Measurements from ENCODE around the gene SETSIP. TPM values are rescaled to one million over a fixed set of nuclear protein-coding genes. Genes with fewer than 3 reads are reported as not detected.

SETSIP gene, protein sequence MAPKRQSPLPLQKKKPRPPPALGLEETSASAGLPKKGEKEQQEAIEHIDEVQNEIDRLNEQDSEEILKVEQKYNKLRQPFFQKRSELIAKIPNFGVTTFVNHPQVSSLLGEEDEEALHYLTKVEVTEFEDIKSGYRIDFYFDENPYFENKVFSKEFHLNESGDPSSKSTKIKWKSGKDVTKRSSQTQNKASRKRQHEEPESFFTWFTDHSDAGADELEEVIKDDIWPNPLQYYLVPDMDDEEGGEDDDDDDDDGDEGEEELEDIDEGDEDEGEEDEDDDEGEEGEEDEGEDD
- total RNA-seq, result 0.26 TPM in 1 of 2 replicates, not detected in the other

DNA sequence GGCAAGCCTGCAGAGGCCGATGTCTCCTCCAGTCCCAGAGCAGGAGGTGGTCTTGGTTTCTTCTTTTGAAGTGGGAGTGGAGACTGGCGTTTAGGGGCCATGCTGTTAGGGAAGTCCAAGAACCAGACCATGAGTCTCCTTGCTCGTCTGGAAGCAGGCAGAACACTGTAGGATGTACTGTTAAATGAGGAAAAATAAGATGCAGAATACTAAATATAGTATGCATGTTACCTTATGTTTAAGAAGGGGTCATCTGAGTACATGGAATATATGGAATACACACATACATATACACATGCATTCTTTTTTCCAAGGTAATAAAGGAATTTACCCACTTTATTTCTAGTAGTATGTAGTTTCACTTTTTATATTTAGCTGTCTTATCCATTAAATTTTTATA lies at the start of gene SETSIP:
SETSIP (minus strand) TSS at position 101 of the 400 bp plus-strand sequence; CDS start at position 101, 0 bp downstream.

DNA sequence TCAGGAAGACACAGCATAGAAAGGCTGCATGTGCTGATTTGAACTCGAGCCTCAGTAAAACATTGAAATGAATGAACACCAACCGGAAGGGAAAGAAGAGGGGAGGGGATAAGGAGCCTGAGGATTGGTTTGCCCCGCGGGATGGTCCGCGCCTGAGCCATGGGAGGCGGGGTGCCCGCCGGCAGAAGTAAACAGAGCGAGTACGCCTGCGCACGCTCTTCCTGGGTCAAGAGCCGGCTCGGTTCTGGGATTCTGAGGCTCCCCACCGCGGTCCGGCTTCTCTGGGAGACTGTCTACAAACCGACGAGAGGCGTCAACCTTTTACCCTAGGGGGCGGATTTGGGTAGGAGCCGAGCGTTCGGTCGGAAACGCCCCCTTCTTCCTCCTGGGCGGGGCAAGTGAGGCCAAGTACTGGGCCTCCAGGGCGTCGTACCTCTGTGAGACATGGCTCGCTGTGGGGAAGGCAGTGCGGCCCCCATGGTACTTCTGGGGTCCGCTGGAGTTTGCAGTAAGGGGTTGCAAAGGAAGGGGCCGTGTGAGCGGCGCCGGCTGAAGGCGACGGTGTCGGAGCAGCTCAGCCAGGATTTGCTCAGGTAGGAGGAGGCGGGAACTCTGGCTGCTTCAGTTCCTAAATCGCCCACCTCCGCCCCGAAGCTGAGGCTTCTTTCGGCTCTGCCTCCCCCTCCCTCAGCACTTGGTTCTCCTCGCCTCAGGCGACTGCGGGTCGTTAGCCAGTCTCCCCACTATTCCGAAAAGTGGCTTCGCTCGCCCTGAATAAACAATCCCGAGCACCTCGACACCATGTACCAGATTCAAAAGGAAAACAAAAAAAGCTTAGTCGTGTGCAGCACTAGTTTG lies 5.1 kb upstream of the SETSIP start, which contains the start of gene BTBD8:
BTBD8 (plus strand) TSS at position 218 of the 858 bp plus-strand sequence; CDS start at position 445, 227 bp downstream.

Other genes starting within 250 kb of the SETSIP start
- 9.2 and 50.4 TPM in 2 replicates for gene TGFBR3, start 189.3 kb downstream of the SETSIP start, total RNA-seq
- gene BRDT, start 126.0 kb downstream of the SETSIP start, total RNA-seq, result not detected in 2 replicates
- gene EPHX4, start 45.4 kb downstream of the SETSIP start, total RNA-seq, result 0.80 and 4.5 TPM in 2 replicates
- 3.9 and 4.9 TPM in 2 replicates for gene BTBD8, start 4.9 kb upstream of the SETSIP start, total RNA-seq
- gene C1orf146, start 142.5 kb upstream of the SETSIP start, total RNA-seq, result not detected in 2 replicates
- gene GLMN, start 223.6 kb upstream of the SETSIP start, total RNA-seq, result 8.3 and 9.0 TPM in 2 replicates
- 3.7 and 10.3 TPM in 2 replicates for gene RPAP2, start 223.6 kb upstream of the SETSIP start, total RNA-seq